MM.1S (cell line): ENCODE measurements around the gene CREB1.

Experiments used
- CTCF ChIP-seq: fragments of 300-600 bp; sonication (generic); IDR thresholded peaks from 2 replicates; pipeline ENCODE4 v1.5.1; 2016; ENCODE audit warnings: antibody characterized with exemption, low read length, mixed read lengths
- EZH2phosphoT487 ChIP-seq: fragments of 300-600 bp; sonication (generic); IDR thresholded peaks from 2 replicates; pipeline ENCODE4 v1.6.1; 2018; ENCODE audit warnings: antibody characterized with exemption, low read length

DNA sequence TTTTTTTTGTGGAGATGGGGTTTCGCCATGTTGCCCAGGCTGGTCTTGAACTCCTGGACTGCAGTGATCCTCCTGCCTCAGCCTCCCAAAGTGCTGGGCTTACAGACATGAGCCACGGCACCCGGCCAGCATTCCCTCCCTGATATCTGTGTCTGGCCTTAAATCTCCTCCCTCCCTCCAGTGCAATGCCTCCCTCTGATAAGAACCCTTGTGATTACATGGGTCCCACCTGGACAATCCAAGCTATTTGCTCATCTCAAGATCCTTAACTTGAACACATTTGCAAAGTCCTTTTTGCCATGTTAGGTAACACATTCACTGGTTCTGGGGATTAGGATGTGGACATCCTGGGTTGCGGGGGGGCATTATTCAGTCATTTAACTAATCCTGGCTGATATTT lies 40.5 kb upstream of the CREB1 start:
- TF ChIP-seq EZH2phosphoT487 (no peak), CTCF (no peak)
